B cell (primary cell): ENCODE measurements around the gene TJAP1.

Source experiments
- CTCF ChIP-seq: fragments of 200-600 bp; IDR thresholded peaks from one replicate; pipeline ENCODE4 v1.8.0; 2022; ENCODE audit warnings: antibody characterized with exemption, mild to moderate bottlenecking
- EZH2 ChIP-seq: IDR thresholded peaks from 2 replicates; pipeline ENCODE4 v1.6.1; 2012; ENCODE audit warnings: borderline replicate concordance, low read depth, mild to moderate bottlenecking, moderate library complexity, low read length; ENCODE audit not compliant: insufficient read depth, poor library complexity, severe bottlenecking

- TF ChIP-seq CTCF (no peak), EZH2 (no peak)
These were observed 31.8 kb upstream of the TJAP1 start for GRCh38 chr6:43445576-43445975.
